PFSK-1 (cell line): Measurements from ENCODE around the gene CD8B2.

Source experiments
- FOXP2 ChIP-seq: optimal IDR thresholded peaks from 2 replicates; pipeline ENCODE3; 2011; ENCODE audit warnings: borderline replicate concordance, control low read depth, inconsistent platforms; ENCODE audit not compliant: insufficient read depth; ENCODE audit errors: extremely low read length, extremely low read depth
- POLR2AphosphoS5 ChIP-seq: IDR thresholded peaks from 2 replicates; pipeline ENCODE4 v1.6.1; 2012; ENCODE audit warnings: low read depth, mild to moderate bottlenecking, control low read depth, low read length, moderate library complexity
- REST ChIP-seq, 2 experiments: IDR thresholded peaks; 2 replicates each; pipeline versions ENCODE4 v1.6.1 to v1.8.0; 2011 to 2012; ENCODE audit warnings: low read depth in 2 of 2, low read length in 2 of 2, control low read depth in 1 of 2, inconsistent platforms in 1 of 2, mild to moderate bottlenecking in 1 of 2, moderate library complexity in 1 of 2; ENCODE audit not compliant: insufficient read depth in 1 of 2
- SIN3A ChIP-seq: IDR thresholded peaks from 2 replicates; pipeline ENCODE4 v1.6.1; 2012; ENCODE audit warnings: mild to moderate bottlenecking, low read length, moderate library complexity, borderline replicate concordance; ENCODE audit not compliant: insufficient read depth
- TAF1 ChIP-seq: IDR thresholded peaks from 2 replicates; pipeline ENCODE4 v1.6.1; 2012; ENCODE audit warnings: low read length, control low read depth, borderline replicate concordance; ENCODE audit not compliant: insufficient read depth

Gene CD8B2

GRCh38 chr2:106562268-106563186, 75.4 kb downstream of the CD8B2 start:
- TF ChIP-seq SIN3A, result no peak

- TF ChIP-seq POLR2AphosphoS5, result no peak
Measured at GRCh38 chr2:106563195-106563594, 76.0 kb downstream of the CD8B2 start.

GRCh38 chr2:106565599-106565998, 78.4 kb downstream of the CD8B2 start:
- no peak for TF ChIP-seq REST (IDR thresholded peaks at IDR 0.05; ENCODE audit: insufficient read depth in 1 of 2, low read depth in 2 of 2, low read length in 2 of 2)
- no peak for TF ChIP-seq FOXP2
- TF ChIP-seq POLR2AphosphoS5, result no peak
- TF ChIP-seq SIN3A, result no peak
- TF ChIP-seq TAF1, result no peak

GRCh38 chr2:106566050-106566449, 78.9 kb downstream of the CD8B2 start:
- no peak for TF ChIP-seq FOXP2
- TF ChIP-seq POLR2AphosphoS5, result no peak
- TF ChIP-seq TAF1, result no peak
- TF ChIP-seq REST (IDR thresholded peaks at IDR 0.05; ENCODE audit: insufficient read depth in 1 of 2, low read depth in 2 of 2, low read length in 2 of 2), result no peak
- no peak for TF ChIP-seq SIN3A

- TF ChIP-seq REST (IDR thresholded peaks at IDR 0.05; ENCODE audit: insufficient read depth in 1 of 2, low read depth in 2 of 2, low read length in 2 of 2) (no peak), FOXP2 (no peak), SIN3A (no peak), POLR2AphosphoS5 (no peak), TAF1 (no peak)
Measured at GRCh38 chr2:106570316-106570715, 83.2 kb downstream of the CD8B2 start.
